ENCODE results near the gene C1QTNF2.
"Not testable (repeated sequence)": the region's sequence is repeated elsewhere in the genome, so short reads cannot be mapped to it uniquely, and the experiment has no call there.

C1QTNF2 gene

GRCh38 chr5:160341309-160341870 lies 29.0 kb downstream of the C1QTNF2 start:
- no peak for DNase-seq (ENCODE audit: low read depth in 2 of 2)

GRCh38 chr5:160340513-160340912 lies 29.9 kb downstream of the C1QTNF2 start:
- DNase-seq (ENCODE audit: low read depth in 2 of 2) = not testable (repeated sequence)

- no peak for DNase-seq (ENCODE audit: low read depth in 2 of 2)
These were observed 30.9 kb downstream of the C1QTNF2 start for GRCh38 chr5:160339406-160340130.

- not testable (repeated sequence) for DNase-seq (ENCODE audit: low read depth in 2 of 2)
These were observed 35.7 kb downstream of the C1QTNF2 start for GRCh38 chr5:160334716-160335115.

GRCh38 chr5:160333721-160334120 lies 36.7 kb downstream of the C1QTNF2 start:
- DNase-seq (ENCODE audit: low read depth in 2 of 2) = no peak

- DNase-seq (ENCODE audit: low read depth in 2 of 2) = no peak
These were observed 40.2 kb downstream of the C1QTNF2 start for GRCh38 chr5:160330212-160330611.

GRCh38 chr5:160327818-160328217 lies 42.6 kb downstream of the C1QTNF2 start:
- DNase-seq (ENCODE audit: low read depth in 2 of 2) = no peak

GRCh38 chr5:160326981-160327380 lies 43.4 kb downstream of the C1QTNF2 start:
- no peak for DNase-seq (ENCODE audit: low read depth in 2 of 2)

- no peak for DNase-seq (ENCODE audit: low read depth in 2 of 2)
These were observed 44.7 kb downstream of the C1QTNF2 start for GRCh38 chr5:160325716-160326115.

- DNase-seq (ENCODE audit: low read depth in 2 of 2) = no peak
These were observed 45.5 kb downstream of the C1QTNF2 start for GRCh38 chr5:160324886-160325285.

- DNase-seq (ENCODE audit: low read depth in 2 of 2) = no peak
These were observed 52.0 kb downstream of the C1QTNF2 start for GRCh38 chr5:160318409-160318808.

GRCh38 chr5:160317434-160317833 lies 53.0 kb downstream of the C1QTNF2 start:
- DNase-seq (ENCODE audit: low read depth in 2 of 2) = no peak

- no peak for DNase-seq (ENCODE audit: low read depth in 2 of 2)
These were observed 54.5 kb downstream of the C1QTNF2 start for GRCh38 chr5:160315968-160316367.

- DNase-seq (ENCODE audit: low read depth in 2 of 2) = no peak
These were observed 57.3 kb downstream of the C1QTNF2 start for GRCh38 chr5:160312960-160313727.

- DNase-seq (ENCODE audit: low read depth in 2 of 2) = no peak
These were observed 58.1 kb downstream of the C1QTNF2 start, which contains the start of gene CCNJL for GRCh38 chr5:160312134-160312959. CCNJL (minus strand) TSS chr5:160312564; CDS start chr5:160311923, 641 bp downstream.

GRCh38 chr5:160311491-160312133 lies 58.8 kb downstream of the C1QTNF2 start:
- DNase-seq (ENCODE audit: low read depth in 2 of 2) = no peak

GRCh38 chr5:160310552-160311295 lies 59.7 kb downstream of the C1QTNF2 start:
- DNase-seq (ENCODE audit: low read depth in 2 of 2) = no peak

- DNase-seq (ENCODE audit: low read depth in 2 of 2) = no peak
These were observed 60.3 kb downstream of the C1QTNF2 start for GRCh38 chr5:160310140-160310539.

- no peak for DNase-seq (ENCODE audit: low read depth in 2 of 2)
These were observed 63.7 kb downstream of the C1QTNF2 start for GRCh38 chr5:160306696-160307095.

GRCh38 chr5:160305319-160305718 lies 65.1 kb downstream of the C1QTNF2 start:
- no peak for DNase-seq (ENCODE audit: low read depth in 2 of 2)

GRCh38 chr5:160303690-160304089 lies 66.7 kb downstream of the C1QTNF2 start:
- no peak for DNase-seq (ENCODE audit: low read depth in 2 of 2)

Data from stimulated activated CD4-positive, alpha-beta T cell treated with anti-CD3 and anti-CD28 coated beads, Interleukin-12 subunit alpha, Interleukin-12 subunit beta, amount 100 ng/mL, for 24 hours (primary cell).